Progenitor cell of endocrine pancreas (in vitro differentiated cells): ENCODE measurements around the gene NFAM1. TPM values are rescaled to one million over a fixed set of nuclear protein-coding genes. Genes with fewer than 3 reads are reported as not detected.

Experiments
- DNase-seq: peaks from one replicate; pipeline ENCODE4 v3.0.0; 2021; ENCODE audit warnings: low spot score; ENCODE audit not compliant: unreplicated experiment
- H3K27ac Mint-ChIP-seq: 2 replicates; pipeline ENCODE4 v1.8.0; 2021; ENCODE audit warnings: mild to moderate bottlenecking, moderate library complexity, mixed read lengths
- H3K27me3 Mint-ChIP-seq: 2 replicates; pipeline ENCODE4 v1.8.0; 2021; ENCODE audit warnings: mixed read lengths
- H3K36me3 Mint-ChIP-seq: 2 replicates; pipeline ENCODE4 v1.8.0; 2022; ENCODE audit warnings: mixed read lengths; ENCODE audit not compliant: insufficient read depth
- H3K4me1 Mint-ChIP-seq: 2 replicates; pipeline ENCODE4 v1.8.0; 2021; ENCODE audit warnings: low read depth, mixed read lengths
- H3K4me3 Mint-ChIP-seq: 2 replicates; pipeline ENCODE4 v1.8.0; 2021; ENCODE audit warnings: low read depth, mild to moderate bottlenecking, moderate library complexity, mixed read lengths
- H3K9me3 Mint-ChIP-seq: 2 replicates; pipeline ENCODE4 v1.8.0; 2021; ENCODE audit warnings: low read depth, mixed read lengths
- total RNA-seq: library from RNA; stranded (reverse); gene quantifications from 2 replicates; pipeline ENCODE4 v1.2.1, GENCODE V29; 2021
- TF ChIP-seq, protein P1 (sequence below): fragments of 200-600 bp; sonication (generic); IDR thresholded peaks from one replicate; pipeline ENCODE4 v1.5.0; 2021; ENCODE audit warnings: antibody characterized with exemption, mild to moderate bottlenecking; ENCODE audit not compliant: unreplicated experiment

NFAM1 gene
- total RNA-seq, 1 donor from 2014 or later, result 0.31 TPM

DNA sequence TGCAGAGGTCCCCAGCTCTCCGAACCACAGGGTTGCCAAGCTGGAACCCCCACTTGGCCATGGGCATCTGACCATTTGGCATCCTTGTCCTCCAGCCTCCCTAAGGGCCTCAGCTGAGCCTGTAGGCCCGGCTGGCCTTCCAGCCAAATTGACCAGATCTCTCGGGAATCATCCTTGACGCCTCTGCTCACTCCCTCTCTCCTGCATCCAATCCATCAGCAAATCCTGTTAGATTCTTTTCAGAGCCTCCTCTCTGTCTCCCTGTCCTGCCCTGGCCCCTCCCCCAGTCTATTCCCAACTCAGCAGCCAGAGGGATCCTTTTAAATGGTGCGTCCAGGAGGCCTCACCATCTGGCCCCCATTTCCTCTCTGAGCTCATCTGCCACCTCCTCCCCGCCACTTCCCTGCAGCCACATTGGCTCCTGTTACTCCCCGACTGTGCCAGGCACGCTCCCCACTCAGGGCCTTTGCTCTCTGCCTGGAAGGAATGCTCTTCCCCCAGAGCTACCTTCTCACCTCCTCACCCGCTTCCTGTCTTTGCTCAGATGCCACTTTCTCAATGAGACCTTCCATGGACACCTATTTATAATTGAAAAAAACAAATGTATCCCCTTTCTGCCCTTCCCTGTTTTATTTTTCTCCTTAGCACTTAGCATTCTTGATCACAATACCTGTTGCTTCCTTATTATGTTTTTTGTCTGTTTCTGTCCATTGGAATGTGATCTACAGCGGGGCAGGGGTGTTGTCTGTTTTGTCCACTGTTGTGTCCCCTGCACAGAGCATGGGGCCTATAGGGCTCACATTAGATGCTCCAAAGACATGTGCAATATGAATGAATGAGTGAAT lies 78.1 kb downstream of the NFAM1 start:
- TF ChIP-seq, protein P1, sequence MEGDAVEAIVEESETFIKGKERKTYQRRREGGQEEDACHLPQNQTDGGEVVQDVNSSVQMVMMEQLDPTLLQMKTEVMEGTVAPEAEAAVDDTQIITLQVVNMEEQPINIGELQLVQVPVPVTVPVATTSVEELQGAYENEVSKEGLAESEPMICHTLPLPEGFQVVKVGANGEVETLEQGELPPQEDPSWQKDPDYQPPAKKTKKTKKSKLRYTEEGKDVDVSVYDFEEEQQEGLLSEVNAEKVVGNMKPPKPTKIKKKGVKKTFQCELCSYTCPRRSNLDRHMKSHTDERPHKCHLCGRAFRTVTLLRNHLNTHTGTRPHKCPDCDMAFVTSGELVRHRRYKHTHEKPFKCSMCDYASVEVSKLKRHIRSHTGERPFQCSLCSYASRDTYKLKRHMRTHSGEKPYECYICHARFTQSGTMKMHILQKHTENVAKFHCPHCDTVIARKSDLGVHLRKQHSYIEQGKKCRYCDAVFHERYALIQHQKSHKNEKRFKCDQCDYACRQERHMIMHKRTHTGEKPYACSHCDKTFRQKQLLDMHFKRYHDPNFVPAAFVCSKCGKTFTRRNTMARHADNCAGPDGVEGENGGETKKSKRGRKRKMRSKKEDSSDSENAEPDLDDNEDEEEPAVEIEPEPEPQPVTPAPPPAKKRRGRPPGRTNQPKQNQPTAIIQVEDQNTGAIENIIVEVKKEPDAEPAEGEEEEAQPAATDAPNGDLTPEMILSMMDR, result no peak
- Mint-ChIP-seq H3K4me3 (no peak overlapping the region), H3K27me3 (peaks cover 26% of the 10 kb centered on the region), H3K27ac (no peak overlapping the region), H3K4me1 (no peaks in the 10 kb centered on the region), H3K9me3 (no peaks in the 10 kb centered on the region), H3K36me3 (no peaks in the 10 kb centered on the region)
- no peak for DNase-seq

DNA sequence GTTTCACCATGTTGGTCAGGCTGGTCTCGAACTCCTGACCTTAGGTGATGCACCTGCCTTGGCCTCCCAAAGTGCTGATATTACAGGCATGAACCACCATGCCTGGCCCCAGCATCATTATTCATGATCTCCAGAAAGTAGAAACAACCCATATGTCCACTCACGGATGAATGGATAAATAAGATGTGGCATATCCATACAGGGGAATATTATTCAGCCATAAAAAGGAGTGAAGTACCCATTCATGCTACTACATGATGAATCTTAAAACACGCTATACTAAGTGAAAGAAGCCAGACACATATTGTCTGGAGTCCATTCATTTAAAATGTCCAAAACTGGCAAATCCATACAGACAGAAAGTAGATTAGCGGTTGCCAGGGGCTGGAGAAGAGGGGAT lies 81.8 kb downstream of the NFAM1 start:
- no peaks in the 10 kb centered on the region for H3K9me3 Mint-ChIP-seq
- no peaks in the 10 kb centered on the region for H3K36me3 Mint-ChIP-seq
- no peak overlapping the region for H3K27ac Mint-ChIP-seq
- TF ChIP-seq, protein P1, result no peak
- H3K4me1 Mint-ChIP-seq, result no peaks in the 10 kb centered on the region
- peaks cover 16% of the 10 kb centered on the region for H3K27me3 Mint-ChIP-seq
- DNase-seq, result no peak
- no peak overlapping the region for H3K4me3 Mint-ChIP-seq

DNA sequence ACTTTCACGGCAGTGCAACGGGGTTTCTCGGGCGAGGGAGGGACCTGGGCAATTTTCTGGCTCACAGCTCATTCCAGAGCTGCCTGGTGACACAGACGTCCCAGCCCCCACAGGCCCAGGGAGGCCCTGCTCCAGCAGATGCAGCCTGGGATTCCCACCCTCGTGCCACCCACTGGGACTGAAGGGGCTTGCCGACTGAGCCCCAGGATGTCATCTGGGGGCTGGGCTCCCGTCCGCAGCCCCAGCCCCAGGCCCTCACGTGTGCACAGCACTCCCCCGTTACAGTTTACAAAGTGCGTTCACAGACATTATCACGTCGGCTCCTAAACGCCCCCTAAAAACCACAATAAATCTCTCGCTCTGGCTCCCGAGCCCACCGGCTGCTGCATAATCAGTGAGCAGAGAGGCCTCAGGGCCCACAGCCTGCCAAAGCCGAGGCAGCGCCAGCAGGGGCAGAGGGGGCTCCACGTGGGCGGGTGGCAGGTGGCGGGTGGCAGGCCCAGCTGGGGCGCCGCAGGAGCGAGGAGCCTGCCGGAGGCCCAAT lies 84.8 kb downstream of the NFAM1 start:
- Mint-ChIP-seq H3K4me3 (no peak overlapping the region), H3K36me3 (no peaks in the 10 kb centered on the region), H3K27me3 (peaks cover 12% of the 10 kb centered on the region), H3K27ac (no peak overlapping the region), H3K9me3 (no peaks in the 10 kb centered on the region), H3K4me1 (no peaks in the 10 kb centered on the region)
- TF ChIP-seq, protein P1, result no peak
- no peak for DNase-seq

DNA sequence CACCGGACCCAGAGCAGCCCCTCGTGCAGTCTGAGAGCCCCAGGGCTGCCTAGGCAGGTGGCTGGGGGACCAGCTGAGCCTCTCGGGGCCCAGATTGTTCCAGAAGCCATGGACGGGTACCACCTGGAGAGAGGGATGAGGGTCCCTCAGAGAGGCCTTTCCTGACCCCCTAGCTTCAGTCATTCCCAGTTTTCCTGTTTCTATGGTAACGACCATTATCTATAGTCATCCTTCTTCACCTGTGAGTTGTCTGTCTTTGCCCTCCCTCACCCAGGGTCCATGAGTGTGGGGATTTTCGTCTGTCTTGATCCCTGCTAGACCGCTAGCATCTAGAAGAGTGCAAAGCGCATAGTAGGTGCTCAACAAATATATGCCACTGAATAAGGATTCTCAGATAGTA lies 85.5 kb downstream of the NFAM1 start:
- Mint-ChIP-seq H3K9me3 (no peaks in the 10 kb centered on the region), H3K27me3 (peaks cover 17% of the 10 kb centered on the region), H3K4me1 (no peaks in the 10 kb centered on the region), H3K36me3 (no peaks in the 10 kb centered on the region), H3K4me3 (no peak overlapping the region), H3K27ac (no peak overlapping the region)
- no peak for DNase-seq
- TF ChIP-seq, protein P1, result no peak

DNA sequence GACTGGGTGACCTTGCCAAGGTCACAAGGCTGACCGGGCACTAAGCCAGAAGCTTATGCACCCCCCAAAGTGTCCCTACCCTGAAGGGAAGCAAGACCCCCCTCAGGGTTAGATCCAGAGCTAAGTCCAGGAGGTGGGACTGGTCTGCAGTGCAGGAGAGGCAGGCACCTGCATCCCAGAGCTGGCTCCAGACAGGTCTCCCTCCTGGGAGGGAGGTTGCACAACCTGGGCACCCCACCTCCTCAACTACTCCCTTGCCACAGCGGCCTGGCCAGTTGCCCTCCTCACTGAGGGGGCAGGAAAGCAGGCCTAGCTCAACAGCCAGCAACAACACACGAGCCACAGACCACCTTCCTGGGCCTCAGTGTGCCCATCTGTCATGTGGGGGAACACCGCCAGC lies 86.7 kb downstream of the NFAM1 start:
- H3K9me3 Mint-ChIP-seq, result no peaks in the 10 kb centered on the region
- TF ChIP-seq, protein P1, result no peak
- H3K4me1 Mint-ChIP-seq, result peaks cover 3% of the 10 kb centered on the region
- H3K4me3 Mint-ChIP-seq, result no peak overlapping the region
- H3K27ac Mint-ChIP-seq, result no peak overlapping the region
- peaks cover 16% of the 10 kb centered on the region for H3K27me3 Mint-ChIP-seq
- DNase-seq, result no peak
- H3K36me3 Mint-ChIP-seq, result no peaks in the 10 kb centered on the region
